GM18526 (cell line): ENCODE results near the gene DNAJB7.

Experiments
- POLR2A ChIP-seq: IDR thresholded peaks from 3 replicates; pipeline ENCODE4 v1.6.1; 2011; ENCODE audit not compliant: insufficient read length; ENCODE audit errors: extremely low read depth

Gene DNAJB7

DNA sequence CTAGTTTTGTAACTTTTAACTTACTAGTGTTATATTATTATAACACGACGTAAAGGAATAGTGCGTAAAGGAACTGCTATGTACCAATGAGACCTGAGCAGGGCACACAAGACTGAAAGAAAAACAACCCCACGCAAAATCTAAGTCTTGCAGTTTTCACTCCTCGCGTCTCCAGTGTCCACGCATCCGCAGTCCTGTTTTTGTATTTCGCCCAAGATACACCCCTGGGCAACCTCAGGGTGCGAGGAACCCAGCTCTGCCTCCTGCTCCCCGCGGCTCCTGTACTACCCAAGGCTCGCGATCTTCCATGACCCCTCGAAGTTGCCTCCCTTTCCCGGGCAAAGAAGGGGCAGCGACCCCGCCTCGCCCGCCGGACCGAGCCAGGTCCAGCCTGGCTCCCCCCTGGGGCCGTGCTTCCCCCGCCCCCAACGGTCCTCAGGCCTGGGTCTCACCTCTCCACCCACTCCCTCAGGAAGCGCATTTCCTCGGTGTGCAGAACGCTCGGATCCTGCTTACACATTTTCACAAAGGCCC, 5.9 kb downstream of the DNAJB7 start:
- TF ChIP-seq POLR2A: no peak

DNA sequence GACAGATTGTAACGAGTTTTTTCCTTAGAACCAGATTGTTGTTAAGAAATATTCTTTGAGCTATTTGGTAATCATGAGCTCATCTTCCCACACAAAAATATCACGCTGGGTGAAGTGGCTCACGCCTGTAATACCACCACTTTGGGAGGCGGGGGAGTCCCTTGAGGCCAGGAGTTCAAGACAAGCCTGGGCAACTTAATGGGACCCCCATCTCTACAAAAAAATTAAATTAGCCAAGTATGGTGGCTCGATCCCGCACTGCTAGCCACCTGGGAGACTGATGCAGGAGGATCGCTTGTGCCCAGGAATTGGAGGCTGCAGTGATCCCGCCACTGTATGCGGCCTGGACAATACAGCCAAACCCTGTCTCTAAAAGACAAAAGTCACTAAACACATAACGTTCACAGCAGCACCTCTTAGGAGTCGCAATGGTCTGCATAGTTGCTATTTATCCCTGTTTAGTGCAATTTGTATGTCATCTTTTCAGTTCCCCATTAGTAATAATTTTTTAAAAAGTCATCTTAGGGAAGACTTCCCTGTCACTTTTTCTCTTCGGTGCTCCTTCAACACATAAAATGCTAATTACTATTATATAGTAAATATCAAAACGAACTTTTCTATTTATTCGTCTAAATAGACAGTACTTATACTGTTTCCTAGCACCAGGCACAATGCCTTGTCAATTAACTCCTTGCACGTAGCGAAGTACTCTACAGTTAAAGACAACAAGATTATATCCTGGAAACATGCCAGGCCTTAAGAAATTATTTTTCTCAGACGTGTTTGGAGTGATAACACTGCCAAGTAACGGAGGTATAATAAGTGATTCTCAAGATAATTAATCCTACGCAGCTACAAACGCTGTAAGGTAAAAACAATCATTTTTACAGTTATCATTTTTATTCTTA, 6.6 kb downstream of the DNAJB7 start:
- no peak for TF ChIP-seq POLR2A

DNA sequence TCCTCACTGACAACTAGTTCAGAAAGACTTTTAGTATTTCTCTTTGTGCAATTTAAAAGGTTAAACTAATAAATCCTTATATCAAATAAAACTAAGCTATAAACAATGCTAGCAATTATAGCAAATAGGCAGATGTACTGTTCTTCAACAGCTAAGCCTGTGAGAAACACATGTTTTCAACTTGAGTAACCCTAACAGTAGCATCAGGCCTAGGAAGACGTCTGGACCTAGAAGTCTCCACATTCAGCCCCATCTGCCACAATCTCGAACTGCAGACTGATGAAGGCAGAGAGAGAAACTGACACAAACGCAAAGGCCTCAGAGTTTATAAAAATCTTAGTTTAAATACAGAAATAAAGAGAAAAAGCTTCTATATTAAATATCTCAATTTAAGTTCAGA, 8.0 kb downstream of the DNAJB7 start:
- no peak for TF ChIP-seq POLR2A

DNA sequence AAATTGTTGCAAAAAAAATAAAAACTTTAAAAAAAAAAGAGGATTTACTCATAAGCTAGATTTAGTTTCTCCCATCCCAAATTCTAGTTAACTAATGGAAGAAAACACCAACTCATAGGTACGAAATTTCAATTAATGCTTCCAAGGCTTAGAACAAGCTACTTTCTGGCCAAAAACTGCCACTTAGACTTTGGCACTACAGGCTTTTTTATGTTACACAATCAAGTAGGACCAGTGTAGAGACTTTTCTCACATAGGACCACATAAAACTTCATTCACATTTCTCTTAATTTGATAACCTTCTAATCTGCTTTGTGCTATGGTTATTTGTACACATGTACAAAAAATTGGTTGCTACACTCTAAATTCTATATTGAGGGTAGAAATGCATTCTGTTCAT, 8.6 kb downstream of the DNAJB7 start:
- TF ChIP-seq POLR2A: no peak

DNA sequence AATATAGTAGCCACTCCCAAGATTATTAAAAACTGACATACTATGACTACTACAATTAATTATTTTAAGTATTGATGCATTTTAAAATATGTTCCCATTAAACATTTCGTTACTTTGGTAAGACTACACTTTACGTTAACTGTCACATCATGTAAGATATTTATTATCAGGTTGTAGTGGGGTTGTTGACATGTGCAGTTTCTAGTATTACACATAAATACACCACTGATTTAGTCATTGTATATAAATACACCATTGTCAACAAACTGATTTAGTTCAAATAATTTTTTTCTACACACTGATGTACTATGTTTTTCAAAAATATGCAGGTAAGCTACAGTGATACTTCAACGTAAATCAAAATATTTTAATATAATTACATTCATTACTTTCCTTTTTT, 17.0 kb downstream of the DNAJB7 start:
- TF ChIP-seq POLR2A: no peak

DNA sequence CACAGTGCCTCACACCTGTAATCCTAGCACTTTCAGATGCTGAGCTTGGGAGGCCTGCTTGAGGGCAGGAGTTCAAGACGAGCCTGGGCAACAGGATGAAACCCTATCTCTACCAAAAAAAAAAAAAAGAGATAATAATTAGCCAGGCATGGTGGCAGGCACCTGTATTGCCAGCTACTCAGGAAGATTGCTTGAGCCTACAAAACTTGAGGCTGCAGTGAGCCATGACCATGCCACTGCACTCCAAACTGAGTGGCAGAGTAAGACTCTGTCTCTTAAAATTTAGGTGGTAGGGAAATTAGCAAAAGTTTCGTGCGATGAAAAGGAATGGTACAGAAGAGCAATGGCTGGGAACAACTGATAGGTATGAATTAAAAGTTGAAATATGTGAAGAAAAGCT, 23.4 kb downstream of the DNAJB7 start:
- TF ChIP-seq POLR2A: no peak

DNA sequence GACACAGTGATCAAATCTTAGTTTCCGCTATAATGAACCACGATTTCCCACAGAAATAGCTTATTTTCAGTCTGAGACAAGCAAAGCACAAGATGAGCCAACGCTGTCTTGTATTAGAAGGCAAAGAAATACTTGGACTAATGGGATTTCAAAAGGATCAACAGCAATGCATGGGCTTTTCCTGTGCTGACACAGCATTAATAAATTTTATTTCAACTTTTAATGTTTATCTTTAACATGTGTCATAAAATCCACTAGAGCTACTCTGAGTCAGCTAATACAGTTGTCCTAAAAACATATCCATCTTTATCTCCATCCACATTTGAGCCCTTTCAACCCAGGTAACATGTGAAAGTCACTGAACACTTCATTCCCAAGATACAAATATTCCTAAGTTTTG, 27.3 kb downstream of the DNAJB7 start:
- TF ChIP-seq POLR2A: no peak

DNA sequence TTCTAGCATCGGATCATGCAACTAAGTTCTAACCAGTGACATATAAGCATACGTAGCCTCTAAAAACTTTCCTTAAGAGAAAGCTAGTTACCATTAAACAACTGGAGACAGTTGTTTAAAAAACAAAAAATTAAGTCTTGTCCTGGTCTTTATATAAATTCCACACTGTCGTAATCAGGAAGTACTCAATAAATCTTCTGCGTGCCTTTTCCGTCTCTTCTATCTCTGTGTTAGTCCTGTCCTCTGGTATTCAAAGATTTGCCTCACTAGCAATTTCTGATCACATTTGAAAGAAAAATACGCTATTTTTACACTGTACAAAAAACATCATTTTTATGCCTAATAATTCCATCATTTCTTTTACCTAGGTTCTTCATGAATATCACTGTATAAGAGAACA, 32.8 kb downstream of the DNAJB7 start:
- TF ChIP-seq POLR2A: no peak

DNA sequence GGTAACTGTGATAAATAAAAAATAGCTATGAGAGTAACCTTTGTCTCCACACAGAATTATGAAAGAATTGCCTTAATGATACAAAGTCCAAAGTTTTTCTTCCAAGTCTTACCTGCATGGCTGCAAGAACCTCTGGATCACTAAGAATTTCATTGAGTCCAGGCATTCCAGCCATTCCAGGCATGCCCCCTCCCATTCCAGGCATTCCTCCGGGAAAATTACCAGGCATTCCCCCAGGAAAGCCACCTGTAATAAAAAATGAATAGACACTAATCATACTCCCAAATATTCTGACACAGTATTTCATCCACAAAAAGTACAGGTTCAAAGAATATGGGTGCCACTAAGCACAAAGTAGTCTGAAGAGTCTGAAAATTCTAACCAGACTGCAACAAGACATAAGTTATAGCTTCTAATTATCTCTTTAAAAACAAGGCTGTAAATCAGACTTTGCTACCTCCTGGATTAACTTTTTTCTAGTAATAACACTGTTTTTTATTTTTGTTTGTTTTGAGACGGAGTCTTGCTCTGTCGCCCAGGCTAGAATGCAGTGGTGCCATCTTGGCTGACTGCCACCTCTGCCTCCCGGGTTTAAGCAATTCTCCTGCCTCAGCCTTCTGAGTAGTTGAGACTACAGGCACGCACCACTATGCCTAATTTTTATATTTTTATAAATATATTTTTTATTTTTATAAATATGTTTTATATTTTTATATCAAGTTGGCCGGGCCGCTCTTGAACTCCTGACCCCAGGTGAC, 34.8 kb downstream of the DNAJB7 start:
- TF ChIP-seq POLR2A: no peak

DNA sequence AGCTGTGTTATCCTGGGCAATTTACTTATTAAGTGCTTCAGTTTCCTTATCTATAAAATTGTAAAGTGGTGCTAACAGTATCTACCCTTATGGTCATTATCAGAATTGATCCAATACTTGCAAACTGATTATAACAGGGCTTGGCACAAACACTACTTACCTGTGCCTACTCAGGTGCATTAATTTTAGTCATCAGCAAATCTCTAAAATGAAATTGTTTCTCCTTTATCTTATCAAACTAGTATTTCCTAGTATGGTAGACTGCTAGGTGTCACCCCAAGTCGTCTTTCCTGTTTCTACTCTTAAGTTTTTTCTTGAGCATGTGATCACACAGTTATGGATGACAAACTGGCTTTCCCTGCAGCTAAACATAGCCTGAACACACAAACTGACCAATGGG, 38.5 kb downstream of the DNAJB7 start:
- TF ChIP-seq POLR2A: no peak

DNA sequence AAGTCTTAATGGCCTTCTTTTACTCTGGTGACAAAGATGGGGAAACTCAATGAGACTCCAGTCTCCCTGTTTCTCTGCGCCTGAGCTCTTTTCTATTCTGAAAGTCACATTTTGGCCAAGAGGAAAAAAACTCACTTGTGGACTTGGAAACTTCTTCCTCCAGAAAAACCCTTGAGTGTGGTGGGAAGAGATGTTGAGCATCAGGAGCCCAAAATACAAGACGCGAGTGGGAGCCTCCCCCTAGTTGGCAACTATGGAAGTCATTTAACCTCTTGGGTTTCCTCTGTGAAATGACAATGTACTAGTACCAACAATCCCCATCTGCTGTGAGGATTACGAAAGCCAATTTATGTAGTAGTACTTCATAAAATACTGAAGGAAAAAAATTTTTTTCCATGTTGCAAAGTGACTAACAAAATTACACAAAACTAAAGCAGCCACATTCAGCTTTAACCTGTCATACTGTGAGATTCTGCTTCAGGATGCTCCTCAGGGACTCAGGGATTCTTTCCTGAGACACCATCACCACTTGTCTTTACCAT, 42.2 kb downstream of the DNAJB7 start:
- no peak for TF ChIP-seq POLR2A

DNA sequence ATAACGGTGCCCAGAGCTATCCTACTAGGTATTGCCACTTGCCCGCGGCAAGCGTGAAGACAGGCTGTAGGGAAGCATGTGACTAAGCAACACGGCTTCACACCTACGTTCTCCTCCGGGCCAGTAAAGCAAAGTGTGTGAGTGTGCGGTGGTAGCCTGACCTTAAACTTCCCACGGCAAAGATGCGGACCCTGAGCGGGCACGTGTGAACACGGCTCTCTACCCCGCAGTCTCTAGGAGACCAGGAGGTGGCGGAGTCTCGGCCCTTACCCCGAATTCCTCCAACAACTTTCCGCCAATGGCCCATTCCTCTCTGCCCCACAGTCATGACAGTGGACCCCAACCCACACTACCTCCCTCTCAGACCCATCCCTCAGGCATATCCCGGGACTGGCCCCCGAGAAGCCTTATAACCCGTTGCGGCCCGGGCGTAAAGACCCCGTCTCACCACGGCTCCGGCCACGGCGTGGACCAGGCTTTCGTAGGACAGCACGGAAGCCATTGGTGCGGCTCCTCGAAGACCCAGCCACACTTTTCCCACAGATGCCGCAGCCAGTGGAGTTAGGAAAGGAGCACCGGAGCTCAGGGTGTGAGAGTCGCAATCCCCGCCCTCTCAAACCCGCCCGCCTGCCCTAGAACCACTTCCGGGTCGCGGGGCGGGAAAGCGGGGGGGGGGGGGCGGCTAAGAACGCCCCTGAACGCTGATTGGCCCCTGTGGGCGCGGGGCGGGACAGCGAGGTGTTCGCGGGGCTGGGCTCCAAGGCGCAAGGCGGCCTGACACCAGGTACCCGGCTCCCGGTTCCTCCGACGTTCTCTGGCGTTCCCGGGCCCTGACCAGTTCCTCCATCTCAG, 42.9 kb downstream of the DNAJB7 start, which contains the start of gene SLC25A17:
TSS of gene SLC25A17 (minus strand) at position 600 of the 852 bp plus-strand sequence. CDS start at position 502, 98 bp downstream.
- peak; percentile 53 for TF ChIP-seq POLR2A

DNA sequence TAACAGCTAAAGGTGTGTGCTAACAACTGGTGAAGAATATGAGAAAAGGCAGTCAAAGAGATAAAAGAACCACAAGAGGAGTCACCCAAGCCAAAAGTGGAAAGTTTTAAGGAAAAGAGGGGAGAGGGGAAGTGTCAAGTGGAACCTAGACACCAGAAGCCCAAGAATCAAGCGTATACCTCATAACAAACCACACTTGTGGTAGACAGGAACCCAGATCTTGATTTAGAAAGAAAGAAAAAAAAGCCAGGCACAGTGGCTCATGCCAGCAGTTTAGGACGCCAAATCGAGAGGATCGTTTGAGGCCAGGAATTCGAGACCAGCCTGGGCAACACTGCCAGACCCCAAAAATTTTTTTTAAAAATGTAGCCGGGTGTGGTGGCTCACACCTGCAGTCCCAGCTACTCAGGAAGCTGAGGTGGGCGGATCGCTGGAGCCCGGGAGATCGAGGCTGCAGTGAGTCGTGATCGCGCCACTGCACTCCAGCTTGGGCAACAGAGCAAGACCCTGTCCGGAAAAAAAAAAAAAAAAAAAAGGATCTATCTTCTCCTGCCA, 43.6 kb downstream of the DNAJB7 start:
- TF ChIP-seq POLR2A: no peak

DNA sequence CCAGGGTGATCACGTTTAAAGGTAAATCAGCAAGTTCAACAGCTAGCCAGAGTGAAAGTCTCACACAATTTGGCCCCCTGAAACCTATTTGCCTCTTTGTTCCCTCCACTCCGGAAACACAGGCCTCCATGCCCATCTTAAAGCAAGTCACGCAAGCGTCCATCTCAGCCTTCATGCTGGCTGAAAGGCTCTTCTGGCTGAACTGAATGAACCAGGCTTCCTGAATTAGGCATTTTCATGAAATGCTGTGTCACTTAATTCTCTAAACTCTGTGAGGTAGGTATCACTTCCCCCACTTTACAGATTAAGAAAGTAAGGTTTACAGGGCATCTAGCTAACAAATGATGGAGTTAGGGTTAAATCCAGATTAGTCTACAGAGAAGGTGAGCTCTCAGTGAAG, 44.2 kb downstream of the DNAJB7 start:
- no peak for TF ChIP-seq POLR2A
